Urinary bladder (tissue), 4 donors: ENCODE data around the gene WTAP. TPM values are rescaled to one million over a fixed set of nuclear protein-coding genes. Genes with fewer than 3 reads are reported as not detected.
A peak's percentile ranks its signal among the peaks of the same experiment; 100 is the strongest.
"Not testable (repeated sequence)": the region's sequence is repeated elsewhere in the genome, so short reads cannot be mapped to it uniquely, and the experiment has no call there.

Source experiments
- DNase-seq: peaks from one replicate; pipeline ENCODE4 v3.0.0-alpha.2; 2015; ENCODE audit errors: extremely low spot score
- H3K27ac ChIP-seq: one replicate; pipeline ENCODE4 v1.5.1; 2013; ENCODE audit warnings: low read depth, mild to moderate bottlenecking, moderate library complexity
- H3K36me3 ChIP-seq: one replicate; pipeline ENCODE4 v1.6.1; 2013; ENCODE audit warnings: mild to moderate bottlenecking, moderate library complexity; ENCODE audit not compliant: insufficient read depth
- H3K4me1 ChIP-seq: one replicate; pipeline ENCODE4 v1.6.1; 2013; ENCODE audit warnings: mild to moderate bottlenecking, moderate library complexity; ENCODE audit not compliant: insufficient read depth
- H3K4me3 ChIP-seq: one replicate; pipeline ENCODE4 v1.5.1; 2013; ENCODE audit warnings: low read depth, low read length
- WGBS: extraction: QIAGEN DNeasy Blood & Tissue Kit; methylation state at CpG from one replicate; pipeline ENCODE4 v1.1.7; 2013; 5-methylcytosine and 5-hydroxymethylcytosine counted together
- polyA plus RNA-seq: library from polyadenylated mRNA; stranded (reverse); fragments of 200-250 nt; gene quantifications from one replicate; pipeline ENCODE4 v1.2.3, GENCODE V29; 2013
- total RNA-seq: library from RNA; depleted of rRNA; stranded (reverse); fragments of >200 nt; gene quantifications from one replicate; pipeline ENCODE4 v1.2.3, GENCODE V29; 2014
- donor health status: healthy with polysubstance abuse.
- donor health status: healthy.

The WTAP gene
- total and polyA plus RNA-seq, 2 donors, result 73.5 to 103 TPM

DNA sequence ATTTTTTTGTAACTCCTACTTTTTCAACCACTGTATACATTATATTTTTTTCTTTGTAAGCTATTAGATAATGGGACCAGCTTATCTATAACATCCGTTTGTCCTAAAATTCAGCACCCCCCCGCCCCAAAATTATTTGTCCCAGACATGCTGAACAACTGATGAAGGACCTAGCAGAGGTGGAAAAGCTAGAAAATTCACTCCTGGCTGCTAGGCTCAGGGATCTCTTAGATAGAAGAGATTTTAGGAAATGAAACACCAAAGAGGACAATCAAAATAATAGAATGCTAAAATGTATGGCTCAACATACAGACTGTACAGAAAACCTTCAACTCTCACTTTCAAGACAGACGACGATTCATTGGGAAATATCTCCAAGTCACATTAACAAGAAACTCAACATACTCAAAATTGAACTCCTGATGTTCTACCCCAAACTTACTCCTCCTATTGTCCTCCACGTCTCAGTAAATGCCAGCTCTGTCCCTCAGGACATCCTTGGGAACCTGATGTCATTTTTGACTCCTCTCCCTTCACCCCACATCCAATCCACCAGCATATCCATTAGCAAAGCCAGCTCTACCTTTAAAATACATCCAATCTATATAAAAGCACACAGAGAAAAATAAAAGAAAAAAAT is 38.9 kb upstream of the WTAP start:
- peaks cover 1% of the 10 kb centered on the region for H3K4me1 ChIP-seq
- WGBS, result 70% methylated on average over 5 of the region's 5 CpGs
- DNase-seq, result no peak
- H3K27ac ChIP-seq, result no peak overlapping the region
- no peak overlapping the region for H3K4me3 ChIP-seq
- H3K36me3 ChIP-seq, result peaks cover 4% of the 10 kb centered on the region

- H3K36me3 ChIP-seq, result peaks cover 1% of the 10 kb centered on the region
Observed at GRCh38 chr6:159689001-159689400, 38.3 kb upstream of the WTAP start.

GRCh38 chr6:159690135-159690534 is 37.2 kb upstream of the WTAP start:
- H3K36me3 ChIP-seq, DNase-seq, H3K27ac ChIP-seq, H3K4me1 ChIP-seq, H3K4me3 ChIP-seq: not testable (repeated sequence)
- 93% methylated on average over 13 of the region's 13 CpGs for WGBS

More at GRCh38 chr6:159689001-159689400, 38.3 kb upstream of the WTAP start:
- Histone ChIP-seq H3K4me3 (no peak overlapping the region), H3K4me1 (no peaks in the 10 kb centered on the region), H3K27ac (no peak overlapping the region)
- 78% methylated on average over 6 of the region's 6 CpGs for WGBS
- DNase-seq, result no peak

DNA sequence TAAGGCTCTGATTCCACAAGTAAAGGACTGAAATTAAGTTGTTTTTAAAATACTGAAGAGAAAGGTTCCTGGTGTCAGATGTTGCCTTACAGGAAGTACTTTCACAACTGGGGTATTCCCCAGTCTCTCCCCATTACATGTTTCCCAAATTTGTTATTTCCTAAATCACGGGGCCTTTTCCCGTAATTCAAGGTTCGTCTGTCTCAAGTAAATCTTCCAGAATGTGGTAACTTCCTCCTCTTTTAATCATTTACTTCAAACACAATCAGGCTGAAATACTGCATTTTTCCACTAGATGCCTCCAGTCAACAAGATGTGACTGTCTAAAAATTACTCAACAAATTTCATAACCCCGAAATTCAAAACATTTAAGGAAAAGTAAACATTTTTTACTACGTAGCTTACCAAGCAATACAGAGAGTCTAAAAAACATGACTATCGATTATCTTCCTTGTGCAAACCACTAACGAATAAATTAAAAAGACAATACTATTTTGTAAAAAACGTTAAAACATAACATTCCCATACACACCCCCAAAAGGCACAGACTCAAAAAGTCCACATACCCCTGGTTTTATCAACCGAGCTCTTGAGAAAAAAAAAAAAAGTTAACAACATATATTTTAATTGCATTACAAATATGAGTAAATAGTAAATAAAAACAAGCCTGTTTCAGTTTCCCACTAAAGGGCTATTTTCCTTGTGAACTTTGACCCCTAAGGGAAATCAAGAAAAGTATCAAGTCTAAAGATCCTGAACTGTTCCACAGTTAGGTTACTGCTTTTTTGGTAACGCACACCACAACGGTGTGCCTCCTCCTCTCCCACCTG is 36.0 kb upstream of the WTAP start:
- Histone ChIP-seq H3K4me1 (no peaks in the 10 kb centered on the region), H3K4me3 (peak overlapping the region; percentile 88), H3K36me3 (peaks cover 1% of the 10 kb centered on the region), H3K27ac (no peak overlapping the region)
- 11% methylated on average over 11 of the region's 11 CpGs for WGBS
- peak; percentile 57 for DNase-seq

DNA sequence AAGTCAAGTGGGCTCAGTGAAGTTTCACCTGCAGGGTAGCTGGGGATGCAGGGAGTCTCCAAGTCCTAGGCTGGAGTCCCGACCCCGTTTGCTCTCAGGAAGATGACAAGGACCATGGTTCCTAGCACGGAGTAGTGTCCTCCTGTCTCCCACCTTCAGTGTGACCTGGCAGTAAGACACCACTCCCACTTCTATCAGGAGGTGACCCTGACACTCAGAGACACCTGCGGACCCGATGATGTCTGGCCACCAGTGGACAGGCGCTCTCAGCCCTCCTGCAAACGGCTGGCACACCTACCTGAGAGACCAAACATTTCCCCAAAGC is 35.4 kb upstream of the WTAP start:
- 44% methylated on average over 7 of the region's 7 CpGs for WGBS
- no peak for DNase-seq

GRCh38 chr6:159692303-159693127 is 34.8 kb upstream of the WTAP start:
- H3K27ac ChIP-seq, result peak overlapping the region; percentile 98
- H3K36me3 ChIP-seq, result peaks cover 1% of the 10 kb centered on the region
- no peak for DNase-seq
- H3K4me1 ChIP-seq, result no peaks in the 10 kb centered on the region
- peak overlapping the region; percentile 88 for H3K4me3 ChIP-seq
- WGBS, result 2% methylated on average over 66 of the region's 66 CpGs

More for the DNA sequence above, 35.4 kb upstream of the WTAP start:
- H3K36me3 ChIP-seq, result peaks cover 1% of the 10 kb centered on the region
- no peaks in the 10 kb centered on the region for H3K4me1 ChIP-seq
- no peak overlapping the region for H3K27ac ChIP-seq
- peak overlapping the region; percentile 88 for H3K4me3 ChIP-seq

- peak within 1 kb of the TSS; percentile 98 for H3K27ac ChIP-seq
- DNase-seq, result peak; percentile 49
- H3K4me1 ChIP-seq, result no peaks in the 10 kb centered on the region
- H3K4me3 ChIP-seq, result peak within 1 kb of the TSS; percentile 88
- no peaks in the 10 kb centered on the region for H3K36me3 ChIP-seq
- WGBS, result under 1% methylated on average over 74 of the region's 74 CpGs
Observed at GRCh38 chr6:159693128-159693893, 34.0 kb upstream of the WTAP start, which contains the start of gene SOD2. TSS of gene SOD2 (minus strand) at chr6:159693241. CDS start at chr6:159693167, 74 bp downstream.

- Histone ChIP-seq H3K4me1 (no peaks in the 10 kb centered on the region), H3K36me3 (no peaks in the 10 kb centered on the region), H3K4me3 (peak overlapping the region; percentile 88), H3K27ac (peak overlapping the region; percentile 98)
- DNase-seq, result peak; percentile 42
- 24% methylated on average over 14 of the region's 14 CpGs for WGBS
Observed at GRCh38 chr6:159693894-159694545, 33.3 kb upstream of the WTAP start.

DNA sequence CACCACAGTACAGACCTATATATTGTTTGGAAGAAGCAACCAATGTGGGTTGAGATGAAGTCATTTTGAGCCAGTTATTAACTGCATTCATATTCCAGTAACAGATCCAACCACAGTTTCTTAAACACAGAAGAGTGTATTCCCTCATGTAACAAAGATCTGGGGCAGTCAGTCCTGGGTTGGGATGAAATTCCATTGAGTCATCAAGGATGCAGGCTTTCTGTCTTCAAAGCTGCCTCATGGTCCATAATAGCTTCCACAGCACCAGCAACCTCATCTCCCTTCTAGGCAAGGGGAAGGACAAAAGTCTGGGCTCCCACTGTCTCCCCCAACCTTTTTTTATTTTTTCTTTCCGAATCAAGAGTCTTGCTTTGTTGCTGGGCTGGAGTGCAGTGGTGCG is 31.3 kb upstream of the WTAP start:
- Histone ChIP-seq H3K4me1 (no peaks in the 10 kb centered on the region), H3K36me3 (no peaks in the 10 kb centered on the region), H3K4me3 (no peak overlapping the region), H3K27ac (no peak overlapping the region)
- WGBS, result 92% methylated on average over 2 of the region's 2 CpGs
- no peak for DNase-seq

DNA sequence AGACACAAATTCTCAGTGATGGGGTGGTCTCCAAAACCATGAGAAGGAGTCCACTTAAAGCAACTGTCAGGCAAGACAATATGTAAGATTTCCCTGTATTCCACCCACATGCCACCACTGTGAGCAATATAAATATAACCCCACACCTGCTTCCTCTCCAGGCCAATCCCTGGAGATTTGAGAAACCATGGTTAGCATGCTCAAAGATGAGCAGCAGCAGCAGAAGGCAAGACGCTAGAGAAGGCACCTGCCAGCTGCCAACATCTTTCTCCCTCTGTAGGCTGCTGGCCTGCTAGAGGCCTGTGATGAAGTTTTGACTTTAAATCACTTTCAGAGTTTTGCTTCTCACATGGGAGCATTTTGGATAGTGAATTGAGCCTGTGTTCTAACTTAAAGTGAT is 26.3 kb upstream of the WTAP start:
- no peaks in the 10 kb centered on the region for H3K36me3 ChIP-seq
- H3K4me3 ChIP-seq, result no peak overlapping the region
- DNase-seq, result no peak
- no peaks in the 10 kb centered on the region for H3K4me1 ChIP-seq
- 43% methylated on average over 1 of the region's 1 CpG for WGBS
- H3K27ac ChIP-seq, result peak overlapping the region; percentile 11

DNA sequence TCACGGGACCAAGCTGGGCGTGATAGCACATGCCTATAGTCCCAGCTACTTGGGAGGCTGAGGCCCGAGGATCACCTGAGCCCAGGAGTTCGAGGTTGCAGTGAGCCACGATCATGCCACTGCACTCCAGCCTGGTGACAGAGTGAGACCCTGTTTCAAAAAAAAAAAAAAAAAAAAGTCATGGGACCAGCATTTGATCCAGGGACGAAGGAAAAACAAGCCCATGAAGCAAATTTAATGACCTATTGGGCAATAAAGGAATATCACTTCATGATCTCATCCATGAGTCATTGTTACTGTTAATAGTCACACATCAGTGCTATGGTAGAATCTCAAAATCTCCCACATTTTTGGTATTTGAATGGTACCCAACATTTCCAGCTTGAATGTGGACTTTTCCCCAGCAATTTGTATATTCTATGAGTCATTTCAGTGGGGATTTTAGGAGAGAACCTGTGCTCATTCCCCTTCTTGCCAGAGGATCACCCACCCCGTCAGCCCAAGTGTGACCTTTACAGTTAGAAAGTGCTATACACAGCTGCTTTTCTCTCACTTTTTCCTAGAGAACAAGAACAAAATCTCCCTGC is 25.8 kb upstream of the WTAP start:
- no peak for DNase-seq
- no peak overlapping the region for H3K27ac ChIP-seq
- no peaks in the 10 kb centered on the region for H3K4me1 ChIP-seq
- WGBS, result 72% methylated on average over 7 of the region's 7 CpGs
- H3K4me3 ChIP-seq, result no peak overlapping the region
- no peaks in the 10 kb centered on the region for H3K36me3 ChIP-seq

DNA sequence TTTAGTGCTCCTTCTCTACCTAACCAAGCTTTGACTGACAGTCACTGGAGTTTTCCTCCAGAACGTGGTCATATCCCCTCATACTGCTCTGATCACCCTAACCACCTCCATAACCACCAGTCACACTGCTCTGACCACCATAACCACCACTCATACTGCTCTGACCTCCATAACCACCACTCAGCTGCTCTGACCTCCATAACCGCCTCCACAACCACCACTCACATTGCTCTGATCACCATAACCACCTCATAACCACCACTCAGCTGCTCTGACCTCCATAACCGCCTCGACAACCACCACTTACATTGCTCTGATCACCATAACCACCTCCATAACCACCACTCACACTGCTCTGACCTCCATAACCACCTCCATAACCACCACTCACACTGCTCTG is 16.7 kb upstream of the WTAP start:
- 83% methylated on average over 4 of the region's 4 CpGs for WGBS
- not testable (repeated sequence) for H3K36me3 ChIP-seq, H3K4me3 ChIP-seq, H3K27ac ChIP-seq, DNase-seq, H3K4me1 ChIP-seq
